Left ventricle myocardium inferior (tissue), 1 donor: Measurements from ENCODE around the gene NPW. TPM values are rescaled to one million over a fixed set of nuclear protein-coding genes. Genes with fewer than 3 reads are reported as not detected.
A peak's percentile ranks its signal among the peaks of the same experiment; 100 is the strongest.

Experiments used
- DNase-seq: peaks from one replicate; pipeline ENCODE4 v3.0.0-alpha.2; 2020
- H3K27ac ChIP-seq: fragments of 200-600 bp; replicated peaks from 2 replicates; pipeline ENCODE4 v1.8.0; 2021
- H3K27me3 ChIP-seq: fragments of 200-600 bp; 2 replicates; pipeline ENCODE4 v1.8.0; 2021; ENCODE audit warnings: low read depth
- H3K36me3 ChIP-seq: fragments of 200-600 bp; 2 replicates; pipeline ENCODE4 v1.8.0; 2021
- H3K4me1 ChIP-seq: fragments of 200-600 bp; 2 replicates; pipeline ENCODE4 v1.8.0; 2021
- H3K4me3 ChIP-seq: fragments of 200-600 bp; 2 replicates; pipeline ENCODE4 v1.8.0; 2021; ENCODE audit warnings: mild to moderate bottlenecking, moderate library complexity
- H3K9me3 ChIP-seq: fragments of 200-600 bp; replicated peaks from 2 replicates; pipeline ENCODE4 v1.8.0; 2021
- CTCF ChIP-seq: fragments of 200-600 bp; IDR thresholded peaks from 2 replicates; pipeline ENCODE4 v1.8.0; 2021; ENCODE audit warnings: antibody characterized with exemption, mild to moderate bottlenecking, borderline replicate concordance
- intact Hi-C: fragments of 100-400 bp; cut with micrococcal nuclease; formaldehyde crosslinking; loops from one replicate; pipeline ENCODE4 v1.11.0; 2022
- total RNA-seq: library from RNA; stranded (reverse); fragmentation: NEBNext Ultra II Directional; extraction: Animal tissue kit (Norgen Biotek cat#: 25700); gene quantifications from one replicate; pipeline ENCODE4 v1.2.1, GENCODE V29; 2021
- donor health status: DM: no; HTN: yes; CAD: no; lungs with severe emphysema.

Gene NPW
- total RNA-seq, 1 donor from 2014 or later = not detected

GRCh38 chr16:2053897-2054296 is 34.3 kb downstream of the NPW start:
- H3K4me3 ChIP-seq = no peak overlapping the region
- no peaks in the 10 kb centered on the region for H3K9me3 ChIP-seq
- intact Hi-C loops = no loop called here
- no peak overlapping the region for H3K27ac ChIP-seq
- no peak for TF ChIP-seq CTCF
- peaks cover 5% of the 10 kb centered on the region for H3K4me1 ChIP-seq
- peaks cover 74% of the 10 kb centered on the region for H3K36me3 ChIP-seq
- no peaks in the 10 kb centered on the region for H3K27me3 ChIP-seq
- no peak for DNase-seq

- H3K27ac ChIP-seq = no peak overlapping the region
- H3K27me3 ChIP-seq = no peaks in the 10 kb centered on the region
- H3K4me1 ChIP-seq = no peaks in the 10 kb centered on the region
- TF ChIP-seq CTCF = no peak
- H3K36me3 ChIP-seq = peaks cover 80% of the 10 kb centered on the region
- no peak overlapping the region for H3K4me3 ChIP-seq
- H3K9me3 ChIP-seq = no peaks in the 10 kb centered on the region
- DNase-seq = no peak
- intact Hi-C loops = no loop called here
Measured at GRCh38 chr16:2054543-2055245, 35.1 kb downstream of the NPW start.

GRCh38 chr16:2056077-2056476 is 36.5 kb downstream of the NPW start:
- intact Hi-C loops = no loop called here
- H3K4me1 ChIP-seq = no peaks in the 10 kb centered on the region
- no peak overlapping the region for H3K27ac ChIP-seq
- no peak overlapping the region for H3K4me3 ChIP-seq
- H3K27me3 ChIP-seq = no peaks in the 10 kb centered on the region
- DNase-seq = no peak
- peak; percentile 39 for TF ChIP-seq CTCF
- H3K36me3 ChIP-seq = peaks cover 84% of the 10 kb centered on the region
- no peaks in the 10 kb centered on the region for H3K9me3 ChIP-seq

- Histone ChIP-seq H3K36me3 (peaks cover 83% of the 10 kb centered on the region), H3K27me3 (no peaks in the 10 kb centered on the region), H3K4me3 (no peak overlapping the region), H3K27ac (no peak overlapping the region), H3K4me1 (no peaks in the 10 kb centered on the region), H3K9me3 (no peaks in the 10 kb centered on the region)
- intact Hi-C loops = no loop called here
- TF ChIP-seq CTCF = peak; percentile 23
- no peak for DNase-seq
Measured at GRCh38 chr16:2056681-2057407, 37.3 kb downstream of the NPW start.

GRCh38 chr16:2057438-2057837 is 37.9 kb downstream of the NPW start:
- Histone ChIP-seq H3K4me1 (no peaks in the 10 kb centered on the region), H3K27me3 (no peaks in the 10 kb centered on the region), H3K9me3 (no peaks in the 10 kb centered on the region), H3K4me3 (no peak overlapping the region), H3K27ac (no peak overlapping the region), H3K36me3 (peaks cover 83% of the 10 kb centered on the region)
- no peak for TF ChIP-seq CTCF
- no peak for DNase-seq
- intact Hi-C loops = no loop called here
